ENCODE measurements around the gene CBX6.
"Not testable (repeated sequence)": the region's sequence is repeated elsewhere in the genome, so short reads cannot be mapped to it uniquely, and the experiment has no call there.

CBX6 gene

GRCh38 chr22:38861170-38861876, 10.7 kb downstream of the CBX6 start:
- no peak for DNase-seq (ENCODE audit: low read depth, low spot score)

DNA sequence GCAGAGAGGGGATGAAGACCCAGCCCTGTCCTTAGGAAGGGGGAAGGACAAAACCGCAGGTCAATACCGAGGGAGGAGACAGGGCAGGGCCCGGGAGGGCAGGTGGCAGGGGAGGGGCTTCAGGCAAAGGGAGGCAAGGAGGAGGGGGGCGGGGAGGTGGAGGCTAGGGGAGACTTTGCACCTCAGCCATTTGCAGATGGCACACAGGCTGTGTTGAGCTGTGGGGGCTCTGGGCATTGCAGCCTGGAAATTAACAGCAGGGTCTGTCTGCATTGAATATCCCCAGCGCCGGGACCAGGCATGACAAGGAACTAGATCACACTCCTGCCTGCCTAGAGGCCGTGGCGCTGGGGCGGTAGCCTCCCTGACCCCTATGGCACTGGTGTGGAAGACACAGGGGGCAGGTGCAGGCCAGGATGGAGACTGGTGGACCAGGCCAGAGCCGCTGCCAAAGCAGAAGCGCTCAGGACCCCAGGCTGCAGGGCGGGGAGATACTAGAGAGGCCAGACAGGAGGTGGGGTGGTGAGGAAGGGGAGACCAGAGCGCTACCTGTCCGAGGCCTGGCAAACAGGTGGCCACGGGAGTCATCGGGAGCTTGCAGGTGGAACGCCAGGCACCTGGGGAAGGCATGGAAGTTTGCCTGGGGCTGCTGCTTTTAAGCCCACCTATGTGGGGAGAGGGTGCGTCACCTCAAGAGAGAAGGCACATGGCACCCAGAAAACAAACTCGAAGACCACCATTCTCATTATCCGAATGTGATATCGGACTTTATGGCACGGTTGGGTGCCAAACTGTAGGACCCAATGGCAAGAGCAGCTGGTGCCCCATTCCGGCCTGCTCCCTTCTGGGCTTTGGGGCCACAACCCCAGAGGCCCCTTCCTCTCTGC, 11.5 kb downstream of the CBX6 start:
- DNase-seq (ENCODE audit: low read depth, low spot score), result no peak

GRCh38 chr22:38859581-38860282, 12.3 kb downstream of the CBX6 start:
- DNase-seq (ENCODE audit: low read depth, low spot score), result no peak

- DNase-seq (ENCODE audit: low read depth, low spot score), result no peak
These were observed 13.5 kb downstream of the CBX6 start for GRCh38 chr22:38858492-38858891.

DNA sequence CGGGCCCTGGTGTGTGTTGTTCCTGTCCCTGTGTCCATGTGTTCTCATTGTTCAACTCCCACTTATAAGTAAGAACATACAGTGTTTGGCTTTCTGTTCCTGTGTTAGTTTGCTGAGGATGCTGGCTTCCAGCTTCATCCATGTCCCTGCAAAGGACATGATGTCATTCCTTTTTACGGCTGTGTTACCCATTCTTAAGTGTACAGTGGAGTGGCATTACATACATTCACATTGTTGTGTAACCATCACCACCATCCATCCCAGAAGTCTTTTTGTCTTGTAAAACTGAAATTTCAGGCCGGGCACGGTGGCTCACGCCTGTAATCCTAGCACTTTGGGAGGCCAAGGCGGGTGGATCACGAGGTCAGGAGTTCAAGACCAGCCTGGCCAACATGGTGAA, 17.5 kb downstream of the CBX6 start:
- not testable (repeated sequence) for DNase-seq (ENCODE audit: low read depth, low spot score)

- DNase-seq (ENCODE audit: low read depth, low spot score), result not testable (repeated sequence)
These were observed 18.1 kb downstream of the CBX6 start for GRCh38 chr22:38853883-38854282.

- DNase-seq (ENCODE audit: low read depth, low spot score), result peak; percentile 73
These were observed 18.8 kb downstream of the CBX6 start for GRCh38 chr22:38853196-38853651.

DNA sequence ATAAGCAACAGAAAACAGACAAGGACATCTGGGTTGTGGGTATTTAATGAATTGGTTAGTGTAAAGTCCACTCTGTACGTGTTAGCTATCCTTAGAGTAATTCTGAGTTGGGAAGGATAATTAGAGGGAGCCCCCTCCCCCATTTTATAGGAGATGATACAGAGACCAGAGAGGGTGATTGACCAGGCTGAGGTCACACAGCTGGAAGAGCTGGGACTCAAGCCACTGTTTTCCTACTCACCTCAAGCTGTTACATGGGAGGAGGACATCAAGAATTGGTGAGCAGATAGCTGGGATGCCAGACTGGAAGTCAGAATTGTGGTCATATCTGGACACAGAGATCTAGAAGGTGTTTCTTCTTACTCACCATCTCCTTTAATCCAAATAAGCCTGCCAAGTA, 19.5 kb downstream of the CBX6 start:
- no peak for DNase-seq (ENCODE audit: low read depth, low spot score)

DNA sequence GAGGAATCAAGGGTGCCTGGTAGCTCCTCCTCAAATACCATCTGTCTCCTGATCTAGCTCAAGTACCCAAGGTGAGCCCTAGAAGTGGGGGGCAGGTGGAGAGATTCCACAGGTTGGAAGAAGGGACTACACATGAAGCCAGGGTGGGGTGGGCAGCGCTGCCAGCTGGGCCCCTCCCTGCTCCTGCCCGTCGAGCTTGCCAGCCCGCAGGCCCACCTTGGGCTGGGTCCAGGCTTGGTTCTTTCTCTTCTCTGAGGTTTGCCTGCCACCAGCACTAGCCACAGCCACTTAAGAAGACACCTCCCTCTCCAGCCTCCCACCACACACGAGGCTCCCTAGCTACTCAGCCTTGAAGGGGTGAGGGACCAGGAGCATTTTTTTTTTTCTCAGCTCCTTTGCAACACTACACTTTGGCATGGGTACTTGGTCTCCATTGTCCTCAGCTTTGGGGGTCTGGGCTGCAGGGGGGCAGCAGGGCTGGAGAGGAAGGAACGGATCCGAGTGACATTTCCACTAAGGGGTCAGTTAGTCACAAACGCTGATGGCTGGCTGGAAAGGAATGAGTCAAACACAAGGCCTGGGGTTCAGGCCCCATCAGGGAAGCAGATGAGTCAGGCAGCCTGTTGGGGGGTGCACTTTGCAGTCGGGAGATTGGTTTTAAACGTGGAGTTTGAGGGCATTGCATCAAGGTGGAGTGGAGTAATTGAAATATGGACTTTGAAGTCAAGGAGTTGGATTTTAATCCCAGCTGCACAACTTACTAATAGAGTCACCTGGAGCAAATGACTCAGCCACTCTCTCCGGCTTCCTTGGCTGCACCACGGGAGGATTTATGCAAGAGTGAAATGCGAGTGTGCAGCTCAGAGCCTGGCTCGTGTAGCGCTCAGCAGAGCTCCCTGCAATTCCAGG, 20.8 kb downstream of the CBX6 start:
- no peak for DNase-seq (ENCODE audit: low read depth, low spot score)

DNA sequence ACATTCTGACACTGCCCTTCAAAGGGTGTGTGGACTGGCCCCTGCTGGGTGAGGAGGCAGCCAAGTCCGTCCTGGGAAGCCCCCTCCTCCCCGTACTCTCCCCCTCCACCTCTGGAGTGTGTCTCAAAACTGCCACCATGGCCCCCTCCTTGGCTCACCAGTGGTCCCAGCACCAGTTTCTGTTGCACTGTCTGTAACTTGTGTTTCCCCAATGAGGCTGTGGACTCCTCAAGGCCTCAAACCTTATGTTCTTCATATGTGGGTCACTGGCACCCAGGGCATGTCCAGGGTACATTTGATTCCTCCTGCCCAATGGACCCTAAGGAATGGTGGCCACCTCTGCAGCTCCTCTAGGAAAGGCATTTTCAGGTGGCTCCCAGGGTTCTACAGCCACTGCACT, 21.6 kb downstream of the CBX6 start:
- DNase-seq (ENCODE audit: low read depth, low spot score), result no peak

GRCh38 chr22:38849811-38850210, 22.2 kb downstream of the CBX6 start:
- DNase-seq (ENCODE audit: low read depth, low spot score), result no peak

- DNase-seq (ENCODE audit: low read depth, low spot score), result no peak
These were observed 25.6 kb downstream of the CBX6 start for GRCh38 chr22:38846412-38846811.

DNA sequence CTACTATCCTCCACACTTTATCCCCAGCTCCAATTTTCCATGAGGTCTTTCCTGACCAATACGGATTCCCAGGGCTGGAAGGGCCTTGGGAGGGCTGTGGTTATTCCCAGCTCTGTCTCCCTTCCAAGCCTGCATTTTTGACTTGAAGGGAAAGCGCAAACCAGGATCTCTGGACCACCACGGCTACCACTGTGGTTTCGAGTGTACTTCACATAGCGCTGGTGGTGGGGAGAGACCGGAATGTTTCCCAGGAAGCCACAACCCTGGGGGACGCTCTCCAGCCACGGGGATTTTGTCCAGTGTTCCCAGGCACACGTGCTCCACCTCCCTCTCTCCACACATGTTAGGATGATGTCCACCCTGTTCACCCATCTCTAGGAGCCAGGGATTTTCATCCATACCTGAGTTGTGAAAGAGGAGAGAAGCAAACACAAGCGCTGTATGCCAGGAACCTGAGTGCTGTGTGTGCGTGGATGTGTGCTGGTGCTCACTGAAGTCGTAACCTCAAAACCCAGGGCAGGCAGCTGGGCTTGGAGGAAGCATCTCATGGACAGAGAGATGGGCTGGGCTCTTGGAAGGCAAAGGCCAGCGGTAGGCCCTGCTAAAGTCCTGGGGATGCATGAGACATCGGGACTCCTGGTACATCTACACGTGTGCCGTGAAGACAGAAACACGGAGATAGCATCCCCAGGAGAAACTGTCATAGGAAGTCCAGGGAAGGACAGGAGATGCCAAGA, 26.8 kb downstream of the CBX6 start:
- no peak for DNase-seq (ENCODE audit: low read depth, low spot score)

GRCh38 chr22:38844315-38845003, 27.6 kb downstream of the CBX6 start:
- no peak for DNase-seq (ENCODE audit: low read depth, low spot score)

GRCh38 chr22:38843657-38844314, 28.2 kb downstream of the CBX6 start, which contains the start of gene NPTXR:
NPTXR (minus strand) TSS chr22:38844028.
- DNase-seq (ENCODE audit: low read depth, low spot score), result peak; percentile 32

DNA sequence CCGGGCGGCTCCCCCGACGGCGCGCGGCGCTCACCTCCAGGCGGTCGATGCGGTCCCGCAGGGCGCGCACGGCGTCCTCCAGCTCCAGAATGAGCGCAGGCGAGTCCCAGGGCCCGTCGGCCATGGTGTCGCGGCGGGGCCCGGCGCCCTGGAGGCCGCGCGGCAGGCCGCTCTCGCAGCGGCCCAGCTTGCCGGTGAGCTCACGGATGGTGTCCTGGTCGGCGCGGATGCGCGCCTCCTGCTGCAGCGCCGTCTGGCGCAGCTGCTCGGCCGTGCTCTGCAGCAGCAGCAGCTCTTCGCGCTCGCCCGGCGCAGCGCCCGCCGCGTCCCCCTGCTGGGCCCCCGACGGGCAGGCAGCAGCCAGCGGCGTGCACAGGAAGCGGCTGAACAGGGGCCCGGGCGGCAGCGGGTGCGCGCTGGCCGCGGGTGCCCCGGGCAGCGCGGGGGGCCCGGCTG, 28.8 kb downstream of the CBX6 start:
- peak; percentile 76 for DNase-seq (ENCODE audit: low read depth, low spot score)

GRCh38 chr22:38842512-38843200, 29.4 kb downstream of the CBX6 start:
- no peak for DNase-seq (ENCODE audit: low read depth, low spot score)

DNA sequence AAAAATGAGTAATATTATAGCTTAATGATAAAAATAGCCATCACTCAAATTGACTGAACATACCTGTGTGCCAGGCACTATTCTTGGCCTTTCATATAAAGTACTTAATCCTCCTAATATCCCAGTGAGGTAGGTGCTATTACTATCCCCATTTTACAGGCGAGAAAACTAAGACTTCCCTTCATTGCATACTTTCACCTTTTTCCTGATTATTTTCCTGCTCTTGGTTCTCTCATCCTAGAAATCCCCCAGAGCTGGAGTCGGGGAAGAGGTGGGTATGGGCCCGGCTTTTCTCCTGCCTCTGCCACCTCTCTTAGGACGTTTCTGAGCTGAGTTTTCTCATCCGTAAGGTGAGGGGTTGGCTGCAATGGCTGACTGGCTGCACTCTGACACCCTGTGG, 30.4 kb downstream of the CBX6 start:
- DNase-seq (ENCODE audit: low read depth, low spot score), result no peak

- DNase-seq (ENCODE audit: low read depth, low spot score), result no peak
These were observed 30.8 kb downstream of the CBX6 start for GRCh38 chr22:38841211-38841610.
